ENCODE results near the gene STX18. TPM values are rescaled to one million over a fixed set of nuclear protein-coding genes. Genes with fewer than 3 reads are reported as not detected.
A peak's percentile ranks its signal among the peaks of the same experiment; 100 is the strongest.

Gene STX18
- total RNA-seq, 6 donors from 2014 or later: 23.7 to 48.1 (median 29.2) TPM

- Histone ChIP-seq H3K27me3 (peaks cover 0 to 32% (median 13%) of the 10 kb centered on the region in 4 donors), H3K9me3 (no peaks in the 10 kb centered on the region), H3K4me3 (no peak overlapping the region), H3K4me1 (peaks cover 20 to 27% (median 23%) of the 10 kb centered on the region in 4 donors), H3K27ac (no peak overlapping the region), H3K36me3 (no peaks in the 10 kb centered on the region)
- 67 to 80% methylated on average over 3 of the region's 3 CpGs for whole genome bisulfite sequencing, 2 donors
- DNase-seq (no peak), ATAC-seq (ENCODE audit: low FRiP score in 2 of 2) (no peak)
- TF ChIP-seq POLR2AphosphoS5 (IDR thresholded peaks at IDR 0.05) (no peak), EP300 (IDR thresholded peaks at IDR 0.05) (no peak), POLR2A (IDR thresholded peaks at IDR 0.05) (no peak), CTCF (IDR thresholded peaks at IDR 0.05) (no peak)
Observed at GRCh38 chr4:4383085-4383484, 158.8 kb downstream of the STX18 start.

GRCh38 chr4:4379540-4380087 lies 162.2 kb downstream of the STX18 start:
- peaks cover 0 to 4% (median 0%) of the 10 kb centered on the region in 4 donors for H3K27me3 ChIP-seq
- TF ChIP-seq POLR2A (IDR thresholded peaks at IDR 0.05): no peak
- no peak for TF ChIP-seq CTCF (IDR thresholded peaks at IDR 0.05)
- no peak for TF ChIP-seq EP300 (IDR thresholded peaks at IDR 0.05)
- no peak for TF ChIP-seq POLR2AphosphoS5 (IDR thresholded peaks at IDR 0.05)
- H3K4me3 ChIP-seq: no peak overlapping the region
- ATAC-seq (ENCODE audit: low FRiP score in 2 of 2): no peak
- no peaks in the 10 kb centered on the region for H3K4me1 ChIP-seq
- no peaks in the 10 kb centered on the region for H3K36me3 ChIP-seq
- H3K27ac ChIP-seq: no peak overlapping the region
- no peak for DNase-seq
- H3K9me3 ChIP-seq: no peaks in the 10 kb centered on the region
- whole genome bisulfite sequencing, 2 donors: 50 to 55% methylated on average over 6 of the region's 6 CpGs

GRCh38 chr4:4377732-4378460 lies 164.0 kb downstream of the STX18 start:
- H3K4me1 ChIP-seq: no peaks in the 10 kb centered on the region
- H3K9me3 ChIP-seq: no peaks in the 10 kb centered on the region
- no peak overlapping the region for H3K27ac ChIP-seq
- no peaks in the 10 kb centered on the region for H3K36me3 ChIP-seq
- H3K4me3 ChIP-seq: no peak overlapping the region
- DNase-seq (no peak), ATAC-seq (ENCODE audit: low FRiP score in 2 of 2) (peak in 1 of 2 donors; percentile 37)
- TF ChIP-seq POLR2AphosphoS5 (IDR thresholded peaks at IDR 0.05): no peak
- 84 to 87% methylated on average over 23 of the region's 23 CpGs for WGBS, 2 donors
- no peaks in the 10 kb centered on the region for H3K27me3 ChIP-seq

GRCh38 chr4:4377191-4377590 lies 164.7 kb downstream of the STX18 start:
- ATAC-seq (ENCODE audit: low FRiP score in 2 of 2) (no peak), DNase-seq (no peak)
- TF ChIP-seq POLR2A (IDR thresholded peaks at IDR 0.05): no peak
- no peaks in the 10 kb centered on the region for H3K36me3 ChIP-seq
- no peaks in the 10 kb centered on the region for H3K27me3 ChIP-seq
- WGBS, 2 donors: 86% methylated on average over 12 of the region's 12 CpGs
- no peaks in the 10 kb centered on the region for H3K9me3 ChIP-seq
- H3K27ac ChIP-seq: no peak overlapping the region
- H3K4me3 ChIP-seq: no peak overlapping the region
- H3K4me1 ChIP-seq: no peaks in the 10 kb centered on the region

- DNase-seq (no peak), ATAC-seq (ENCODE audit: low FRiP score in 2 of 2) (no peak)
- no peaks in the 10 kb centered on the region for H3K4me1 ChIP-seq
- WGBS, 2 donors: 81 to 84% methylated on average over 4 of the region's 4 CpGs
- TF ChIP-seq CTCF (IDR thresholded peaks at IDR 0.05): no peak
- no peak for TF ChIP-seq POLR2A (IDR thresholded peaks at IDR 0.05)
- TF ChIP-seq EP300 (IDR thresholded peaks at IDR 0.05): no peak
- no peak for TF ChIP-seq POLR2AphosphoS5 (IDR thresholded peaks at IDR 0.05)
- H3K4me3 ChIP-seq: no peak overlapping the region
- no peak overlapping the region for H3K27ac ChIP-seq
- H3K36me3 ChIP-seq: no peaks in the 10 kb centered on the region
- no peaks in the 10 kb centered on the region for H3K27me3 ChIP-seq
- no peaks in the 10 kb centered on the region for H3K9me3 ChIP-seq
Observed at GRCh38 chr4:4376074-4376473, 165.8 kb downstream of the STX18 start.
